Ramos (cell line): ENCODE results near the gene OSBPL10.
"Not testable (repeated sequence)": the region's sequence is repeated elsewhere in the genome, so short reads cannot be mapped to it uniquely, and the experiment has no call there.

Source experiments
- in situ Hi-C: fragments of 300-500 bp; cut with MboI; formaldehyde crosslinking; loops from one replicate; pipeline ENCODE4 v1.14.3; 2022; ENCODE audit warnings: low sequenced_read_pairs; ENCODE audit not compliant: unreplicated experiment

Gene OSBPL10

GRCh38 chr3:31981206-31982181 lies at the start of gene OSBPL10, which contains the start of gene ZNF860:
Gene OSBPL10, minus strand, starts transcription at chr3:31981262. Its CDS starts 83 bp downstream, at chr3:31981179.
Gene ZNF860, plus strand, starts transcription at chr3:31981750. Its CDS starts 7,330 bp downstream, at chr3:31989080.
- in situ Hi-C loops, result no loop called here

DNA sequence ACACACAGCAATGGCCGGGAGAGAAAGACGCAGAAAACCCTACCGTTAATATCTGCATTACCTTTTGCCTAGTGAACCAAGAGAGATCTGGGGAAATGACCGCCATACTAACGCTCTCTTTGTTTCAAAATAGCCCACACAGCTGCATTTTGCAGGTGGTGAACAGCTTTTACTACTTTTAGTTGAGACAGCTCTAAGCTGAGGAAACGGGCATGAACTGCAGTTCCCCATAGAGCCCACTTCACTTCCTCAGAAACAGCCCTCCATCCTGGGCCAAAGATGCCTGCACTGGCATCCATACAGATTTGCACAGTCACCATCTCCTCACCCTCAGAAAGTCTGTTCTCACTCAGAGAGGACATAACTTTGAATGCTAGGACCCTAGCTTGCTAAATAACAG lies 45.5 kb upstream of the OSBPL10 start:
- in situ Hi-C loops, result no loop called here

DNA sequence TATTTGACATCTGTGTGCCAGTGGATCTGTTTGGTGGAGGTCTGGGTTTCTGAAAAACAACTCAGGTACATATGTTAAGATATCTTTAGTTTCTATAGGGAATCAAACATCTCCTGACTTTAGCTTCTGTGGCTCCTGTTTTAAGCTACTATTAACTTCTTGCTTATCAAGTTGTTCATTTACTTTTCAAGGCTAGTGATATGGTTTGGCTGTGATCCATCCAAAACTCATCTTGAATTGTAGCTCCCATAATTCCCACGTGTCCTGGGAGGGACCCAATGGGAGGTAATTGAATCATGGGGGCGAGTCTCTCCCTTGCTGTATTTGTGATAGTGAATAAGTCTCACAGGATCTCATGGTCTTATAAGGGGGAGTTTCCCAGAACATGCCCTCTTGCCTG lies 41.9 kb upstream of the OSBPL10 start:
- in situ Hi-C loops, result no loop called here

GRCh38 chr3:32021748-32022147 lies 40.7 kb upstream of the OSBPL10 start:
- in situ Hi-C loops, result no loop called here

DNA sequence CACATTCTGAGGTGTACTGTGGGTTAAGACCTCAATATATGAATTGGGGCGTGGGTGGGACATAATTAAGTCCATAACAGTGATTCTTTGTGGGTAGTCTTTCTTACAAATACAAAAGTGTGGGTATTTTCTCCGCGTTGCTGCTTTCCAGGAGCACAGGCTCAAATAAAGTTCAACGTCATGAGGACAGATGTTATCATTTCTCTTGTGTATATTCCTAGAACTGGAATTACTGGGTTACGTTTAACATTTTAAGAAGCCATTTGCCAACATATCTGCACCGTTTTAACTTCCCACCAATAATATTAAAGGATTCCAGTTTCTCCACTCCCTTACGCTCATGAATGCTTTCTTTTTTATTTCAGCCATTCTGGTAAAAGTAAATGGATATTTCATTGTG lies 40.1 kb upstream of the OSBPL10 start:
- in situ Hi-C loops, result no loop called here

GRCh38 chr3:32018757-32019564 lies 37.9 kb upstream of the OSBPL10 start:
- in situ Hi-C loops, result no loop called here

DNA sequence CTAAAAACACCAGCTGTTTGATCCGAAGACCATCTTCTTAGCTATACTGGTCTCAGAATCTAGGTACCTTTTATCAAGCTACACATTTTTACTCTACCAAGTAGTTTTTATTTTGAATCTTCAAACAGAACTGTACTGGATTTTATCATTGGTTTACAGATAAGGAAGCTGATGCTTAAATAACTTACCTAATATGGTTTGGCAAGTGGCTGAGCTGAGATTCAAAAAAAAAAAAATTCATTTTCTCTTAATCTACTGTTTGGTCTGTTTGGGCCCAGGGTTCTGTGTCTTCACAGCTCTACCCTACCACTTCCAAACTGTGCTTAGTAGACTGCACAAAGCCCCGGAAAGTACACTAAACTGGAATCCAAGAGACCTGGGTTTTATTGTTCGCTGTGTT lies 36.2 kb upstream of the OSBPL10 start:
- in situ Hi-C loops, result no loop called here

GRCh38 chr3:32015638-32016037 lies 34.6 kb upstream of the OSBPL10 start:
- in situ Hi-C loops, result not testable (repeated sequence)

- in situ Hi-C loops, result not testable (repeated sequence)
Observed at GRCh38 chr3:32010699-32011098, 29.6 kb upstream of the OSBPL10 start.

- in situ Hi-C loops, result no loop called here
Observed at GRCh38 chr3:32009957-32010356, 28.9 kb upstream of the OSBPL10 start.

DNA sequence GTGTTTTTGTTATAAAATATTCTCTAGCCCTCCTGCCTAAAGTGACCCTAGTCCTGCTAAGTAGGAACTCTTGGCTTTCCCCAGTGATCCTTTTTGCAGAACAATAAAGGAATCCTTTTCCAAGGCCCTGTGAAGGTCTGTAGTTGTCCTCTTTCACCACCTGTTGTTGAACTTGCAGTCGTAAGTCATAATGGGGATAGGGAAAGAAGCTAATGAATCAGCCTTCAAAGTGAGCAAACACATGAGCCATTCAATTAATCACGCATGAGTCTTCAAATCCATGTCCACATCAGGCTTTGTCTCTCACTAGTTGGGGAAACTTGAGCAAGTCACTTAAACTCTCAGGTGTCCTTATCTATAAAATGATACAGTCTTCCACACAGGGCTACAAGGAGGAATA lies 28.0 kb upstream of the OSBPL10 start:
- in situ Hi-C loops, result no loop called here

- in situ Hi-C loops, result no loop called here
Observed at GRCh38 chr3:32004113-32004765, 23.2 kb upstream of the OSBPL10 start.

GRCh38 chr3:32003380-32003779 lies 22.3 kb upstream of the OSBPL10 start:
- in situ Hi-C loops, result no loop called here

DNA sequence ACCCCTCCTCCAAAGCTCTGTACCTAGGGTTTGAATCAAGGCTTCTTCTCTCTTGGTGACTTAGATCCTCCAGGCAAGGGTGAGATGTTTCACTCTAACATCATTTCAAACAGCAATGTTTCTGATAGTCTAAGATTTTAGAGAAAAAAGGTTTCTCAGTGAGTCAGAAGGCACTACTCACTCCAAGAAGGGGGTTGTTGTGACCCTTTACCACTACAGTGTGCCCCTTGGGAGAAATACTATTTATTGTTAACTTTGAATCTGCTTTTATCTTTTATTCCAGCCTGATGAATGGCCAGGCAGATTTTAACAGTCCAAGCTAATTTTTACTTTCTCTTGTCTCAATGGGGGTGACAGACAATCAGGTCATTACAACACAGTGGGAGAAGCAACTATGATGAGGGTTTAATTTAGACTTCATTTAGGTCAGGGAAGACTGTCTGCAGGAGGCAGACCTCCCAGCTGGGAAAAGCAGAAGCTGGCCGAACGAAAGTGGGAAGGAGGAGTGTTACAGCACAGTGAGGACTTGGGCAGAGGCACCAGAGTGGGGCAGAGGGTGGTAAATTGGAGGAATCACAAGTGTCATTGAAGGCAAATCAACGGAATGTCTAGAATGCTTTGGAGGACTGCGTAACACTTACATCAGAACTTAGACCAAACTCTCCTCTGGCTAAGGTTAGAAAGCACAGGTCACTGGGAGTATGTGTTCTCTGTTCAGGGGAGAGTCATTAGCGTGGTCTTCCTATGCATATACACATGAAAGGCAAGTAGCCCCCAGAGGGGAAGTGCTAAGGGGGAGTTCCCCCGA lies 21.7 kb upstream of the OSBPL10 start:
- in situ Hi-C loops, result no loop called here

GRCh38 chr3:32000877-32001276 lies 19.8 kb upstream of the OSBPL10 start:
- in situ Hi-C loops, result no loop called here

GRCh38 chr3:31999907-32000439 lies 18.9 kb upstream of the OSBPL10 start:
- in situ Hi-C loops, result no loop called here

DNA sequence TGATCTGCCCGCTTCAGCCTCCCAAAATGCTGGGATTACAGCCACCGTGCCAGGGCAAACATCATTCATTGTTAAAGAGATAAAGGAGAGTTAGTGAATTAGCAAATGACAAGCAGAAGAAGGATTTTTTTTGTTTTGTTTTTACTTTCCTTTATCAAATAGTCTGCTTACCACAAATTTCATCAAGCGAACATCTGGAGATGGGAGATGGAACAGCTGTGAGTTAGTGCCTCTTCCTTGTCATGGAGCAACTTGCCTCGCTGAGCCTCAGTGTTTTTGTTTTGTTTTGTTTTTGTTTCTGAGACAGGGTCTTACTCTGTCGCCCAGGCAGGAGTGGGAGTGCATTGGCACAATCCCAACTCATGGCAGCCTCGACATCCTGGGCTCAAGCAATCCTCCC lies 16.4 kb upstream of the OSBPL10 start:
- in situ Hi-C loops, result no loop called here

GRCh38 chr3:31996195-31996594 lies 15.1 kb upstream of the OSBPL10 start:
- in situ Hi-C loops, result no loop called here

- in situ Hi-C loops, result not testable (repeated sequence)
Observed at GRCh38 chr3:31995026-31995425, 14.0 kb upstream of the OSBPL10 start.
